Daoy (cell line): Measurements from ENCODE around the gene LRRK2. TPM values are rescaled to one million over a fixed set of nuclear protein-coding genes. Genes with fewer than 3 reads are reported as not detected.
A peak's percentile ranks its signal among the peaks of the same experiment; 100 is the strongest.
"Not testable (repeated sequence)": the region's sequence is repeated elsewhere in the genome, so short reads cannot be mapped to it uniquely, and the experiment has no call there.

ENCODE experiments used
- DNase-seq: peaks from one replicate; pipeline ENCODE4 v3.0.0-alpha.2; 2015; ENCODE audit warnings: low read depth
- total RNA-seq: library from RNA; depleted of rRNA; stranded (reverse); fragments of >200 nt; shearing (Covaris generic); gene quantifications from 2 replicates; pipeline ENCODE4 v1.2.3, GENCODE V29; 2014

LRRK2 gene
- total RNA-seq, 1 experiment from 2014 or later = 1.5 TPM

GRCh38 chr12:40248034-40248433, 23.2 kb downstream of the LRRK2 start:
- DNase-seq = no peak

- peak; percentile 45 for DNase-seq
Observed at GRCh38 chr12:40248585-40249297, 23.9 kb downstream of the LRRK2 start.

GRCh38 chr12:40250652-40251051, 25.9 kb downstream of the LRRK2 start:
- DNase-seq = not testable (repeated sequence)

- DNase-seq = no peak
Observed at GRCh38 chr12:40253936-40254335, 29.1 kb downstream of the LRRK2 start.

GRCh38 chr12:40254455-40255085, 29.8 kb downstream of the LRRK2 start:
- no peak for DNase-seq

GRCh38 chr12:40258371-40258770, 33.6 kb downstream of the LRRK2 start:
- DNase-seq = no peak

GRCh38 chr12:40261937-40262336, 37.1 kb downstream of the LRRK2 start:
- DNase-seq = no peak

- no peak for DNase-seq
Observed at GRCh38 chr12:40262657-40263056, 37.9 kb downstream of the LRRK2 start.

GRCh38 chr12:40263616-40264409, 39.0 kb downstream of the LRRK2 start:
- no peak for DNase-seq

GRCh38 chr12:40271981-40272664, 47.3 kb downstream of the LRRK2 start:
- no peak for DNase-seq

- no peak for DNase-seq
Observed at GRCh38 chr12:40281791-40282364, 57.1 kb downstream of the LRRK2 start.

GRCh38 chr12:40286583-40286982, 61.8 kb downstream of the LRRK2 start:
- DNase-seq = no peak

GRCh38 chr12:40287369-40287975, 62.7 kb downstream of the LRRK2 start:
- no peak for DNase-seq

GRCh38 chr12:40292788-40293429, 68.1 kb downstream of the LRRK2 start:
- no peak for DNase-seq

GRCh38 chr12:40298341-40298740, 73.5 kb downstream of the LRRK2 start:
- no peak for DNase-seq

- DNase-seq = peak; percentile 3
Observed at GRCh38 chr12:40300490-40300889, 75.7 kb downstream of the LRRK2 start.

- DNase-seq = no peak
Observed at GRCh38 chr12:40309001-40309400, 84.2 kb downstream of the LRRK2 start.

GRCh38 chr12:40310211-40310610, 85.4 kb downstream of the LRRK2 start:
- no peak for DNase-seq

GRCh38 chr12:40312196-40312595, 87.4 kb downstream of the LRRK2 start:
- no peak for DNase-seq

GRCh38 chr12:40312982-40313576, 88.3 kb downstream of the LRRK2 start:
- DNase-seq = peak; percentile 2
